ENCODE results near the gene EID2. TPM values are rescaled to one million over a fixed set of nuclear protein-coding genes. Genes with fewer than 3 reads are reported as not detected.

EID2 gene
- total and polyA plus RNA-seq, 4 donors: 1.5 to 8.5 (median 4.5) TPM

DNA sequence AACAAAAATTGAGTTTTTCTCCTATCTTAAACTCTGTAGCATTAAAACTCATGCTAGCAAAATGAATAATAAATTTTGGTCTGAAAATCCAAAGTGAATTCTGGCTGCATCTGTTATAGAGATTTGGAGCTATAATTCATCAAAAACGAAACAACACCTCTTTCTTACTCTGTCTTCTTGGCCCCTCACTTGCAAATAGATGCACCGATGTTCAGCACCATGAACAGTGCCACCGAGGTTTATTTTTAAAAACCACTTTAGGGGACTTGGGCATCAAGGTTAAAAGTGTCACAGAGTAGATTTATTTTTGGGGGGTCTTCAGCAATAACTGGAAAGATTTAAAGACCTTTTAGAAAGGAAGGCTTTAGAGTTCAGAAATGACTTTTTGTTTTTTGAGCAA is 26.1 kb upstream of the EID2 start:
- H3K27ac ChIP-seq (ENCODE audit: low read depth in 1 of 2, low read length in 2 of 2): no peak overlapping the region
- no peaks in the 10 kb centered on the region for H3K4me1 ChIP-seq (ENCODE audit: control insufficient read depth in 4 of 4, insufficient read depth in 4 of 4, low read length in 3 of 4)
- no peak for DNase-seq (ENCODE audit: low spot score)
- H3K9me3 ChIP-seq (ENCODE audit: control insufficient read depth in 4 of 4, low read length in 3 of 4): no peaks in the 10 kb centered on the region
- no peak for TF ChIP-seq FOXA1 (IDR thresholded peaks at IDR 0.05)
- H3K36me3 ChIP-seq (ENCODE audit: control insufficient read depth in 4 of 4, insufficient read depth in 3 of 4, low read depth in 1 of 4, low read length in 3 of 4): no peaks in the 10 kb centered on the region
- WGBS: 39% methylated on average over 3 of the region's 3 CpGs
- peaks cover 0 to 9% (median 0%) of the 10 kb centered on the region in 4 donors for H3K27me3 ChIP-seq (ENCODE audit: control insufficient read depth in 4 of 4, insufficient read depth in 4 of 4, low read length in 3 of 4)
- no peak overlapping the region for H3K9ac ChIP-seq (ENCODE audit: low read depth in 1 of 2, low read length in 2 of 2)
- H3K4me3 ChIP-seq (ENCODE audit: low read depth in 1 of 3, low read length in 3 of 3): no peak overlapping the region

DNA sequence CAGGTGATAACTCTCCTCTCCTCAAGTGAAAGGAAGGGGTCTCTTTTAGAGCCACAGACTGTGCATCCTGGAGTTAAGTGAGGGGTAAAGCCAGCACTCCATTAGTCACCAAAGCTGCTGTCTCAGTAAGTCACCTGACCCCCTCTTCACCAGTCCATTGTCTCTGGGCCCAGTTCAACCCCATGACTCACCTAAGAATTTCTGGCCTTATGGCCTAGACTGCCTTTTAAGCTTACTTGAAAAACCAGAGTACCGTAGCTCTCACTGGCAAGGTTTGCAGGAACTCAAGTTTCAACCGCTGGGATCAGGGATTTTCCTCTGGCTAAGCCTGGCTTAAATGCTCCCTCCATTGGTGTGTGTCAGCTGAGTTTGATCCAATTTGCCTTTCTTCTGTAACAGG is 23.4 kb upstream of the EID2 start:
- Histone ChIP-seq H3K4me1 (ENCODE audit: control insufficient read depth in 4 of 4, insufficient read depth in 4 of 4, low read length in 3 of 4) (peaks cover 0 to 2% (median 0%) of the 10 kb centered on the region in 4 donors), H3K27me3 (ENCODE audit: control insufficient read depth in 4 of 4, insufficient read depth in 4 of 4, low read length in 3 of 4) (peaks cover 0 to 4% (median 0%) of the 10 kb centered on the region in 4 donors), H3K36me3 (ENCODE audit: control insufficient read depth in 4 of 4, insufficient read depth in 3 of 4, low read depth in 1 of 4, low read length in 3 of 4) (no peaks in the 10 kb centered on the region), H3K27ac (ENCODE audit: low read depth in 1 of 2, low read length in 2 of 2) (no peak overlapping the region), H3K9ac (ENCODE audit: low read depth in 1 of 2, low read length in 2 of 2) (no peak overlapping the region), H3K9me3 (ENCODE audit: control insufficient read depth in 4 of 4, low read length in 3 of 4) (no peaks in the 10 kb centered on the region), H3K4me3 (ENCODE audit: low read depth in 1 of 3, low read length in 3 of 3) (no peak overlapping the region)
- TF ChIP-seq, protein P1, sequence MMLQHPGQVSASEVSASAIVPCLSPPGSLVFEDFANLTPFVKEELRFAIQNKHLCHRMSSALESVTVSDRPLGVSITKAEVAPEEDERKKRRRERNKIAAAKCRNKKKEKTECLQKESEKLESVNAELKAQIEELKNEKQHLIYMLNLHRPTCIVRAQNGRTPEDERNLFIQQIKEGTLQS (IDR thresholded peaks at IDR 0.05): no peak
- no peak for TF ChIP-seq SP1 (IDR thresholded peaks at IDR 0.05)
- TF ChIP-seq TAF1 (conservative IDR thresholded peaks at IDR 0.05): no peak
- TF ChIP-seq GABPA (IDR thresholded peaks at IDR 0.05 in 1 of 2, conservative IDR thresholded peaks at IDR 0.05 in 1 of 2): no peak
- TF ChIP-seq YY1 (IDR thresholded peaks at IDR 0.05): no peak
- TF ChIP-seq HNF4G (IDR thresholded peaks at IDR 0.05): no peak
- no peak for TF ChIP-seq RXRA (IDR thresholded peaks at IDR 0.05)
- TF ChIP-seq, protein P2, sequence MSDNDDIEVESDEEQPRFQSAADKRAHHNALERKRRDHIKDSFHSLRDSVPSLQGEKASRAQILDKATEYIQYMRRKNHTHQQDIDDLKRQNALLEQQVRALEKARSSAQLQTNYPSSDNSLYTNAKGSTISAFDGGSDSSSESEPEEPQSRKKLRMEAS (IDR thresholded peaks at IDR 0.05): no peak
- WGBS: 87% methylated on average over 2 of the region's 2 CpGs
- no peak for DNase-seq (ENCODE audit: low spot score)

DNA sequence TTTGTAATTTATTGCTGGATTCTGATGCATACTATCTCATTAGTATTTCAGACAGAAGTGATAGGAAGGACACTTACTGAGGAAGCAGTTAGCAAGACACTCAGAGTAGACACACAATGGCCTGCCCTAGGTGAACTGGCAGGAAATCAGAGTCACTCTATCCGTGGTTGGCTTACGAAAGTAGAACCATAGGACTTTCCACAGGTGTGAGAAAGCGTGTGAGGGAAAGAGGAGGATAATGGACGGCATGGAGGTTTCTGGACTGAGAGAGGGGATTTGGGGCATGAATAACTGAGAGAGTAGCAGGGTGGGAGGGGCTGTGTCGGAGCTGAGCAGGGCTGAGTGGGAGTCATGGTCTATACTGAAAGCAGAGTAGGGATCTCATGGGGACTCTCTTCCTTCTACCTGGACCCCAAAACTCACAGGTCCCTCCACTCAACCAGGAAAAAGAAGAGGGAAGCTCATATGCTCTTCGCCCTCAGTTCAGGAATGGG is 18.7 kb upstream of the EID2 start:
- 72% methylated on average over 6 of the region's 6 CpGs for WGBS
- Histone ChIP-seq H3K9me3 (ENCODE audit: control insufficient read depth in 4 of 4, low read length in 3 of 4) (no peaks in the 10 kb centered on the region), H3K27ac (ENCODE audit: low read depth in 1 of 2, low read length in 2 of 2) (peak overlapping the region; percentile 58 to 88), H3K9ac (ENCODE audit: low read depth in 1 of 2, low read length in 2 of 2) (no peak overlapping the region), H3K4me3 (ENCODE audit: low read depth in 1 of 3, low read length in 3 of 3) (no peak overlapping the region), H3K4me1 (ENCODE audit: control insufficient read depth in 4 of 4, insufficient read depth in 4 of 4, low read length in 3 of 4) (peaks cover 0 to 10% (median 4%) of the 10 kb centered on the region in 4 donors), H3K27me3 (ENCODE audit: control insufficient read depth in 4 of 4, insufficient read depth in 4 of 4, low read length in 3 of 4) (no peaks in the 10 kb centered on the region), H3K36me3 (ENCODE audit: control insufficient read depth in 4 of 4, insufficient read depth in 3 of 4, low read depth in 1 of 4, low read length in 3 of 4) (no peaks in the 10 kb centered on the region)
- DNase-seq (ENCODE audit: low spot score): no peak
- TF ChIP-seq HNF4A (conservative IDR thresholded peaks at IDR 0.05) (no peak), RAD21 (IDR thresholded peaks at IDR 0.05) (no peak), FOXA2 (IDR thresholded peaks at IDR 0.05) (no peak), HNF4G (IDR thresholded peaks at IDR 0.05) (no peak), JUND (IDR thresholded peaks at IDR 0.05) (no peak)
- TF ChIP-seq, protein P3, sequence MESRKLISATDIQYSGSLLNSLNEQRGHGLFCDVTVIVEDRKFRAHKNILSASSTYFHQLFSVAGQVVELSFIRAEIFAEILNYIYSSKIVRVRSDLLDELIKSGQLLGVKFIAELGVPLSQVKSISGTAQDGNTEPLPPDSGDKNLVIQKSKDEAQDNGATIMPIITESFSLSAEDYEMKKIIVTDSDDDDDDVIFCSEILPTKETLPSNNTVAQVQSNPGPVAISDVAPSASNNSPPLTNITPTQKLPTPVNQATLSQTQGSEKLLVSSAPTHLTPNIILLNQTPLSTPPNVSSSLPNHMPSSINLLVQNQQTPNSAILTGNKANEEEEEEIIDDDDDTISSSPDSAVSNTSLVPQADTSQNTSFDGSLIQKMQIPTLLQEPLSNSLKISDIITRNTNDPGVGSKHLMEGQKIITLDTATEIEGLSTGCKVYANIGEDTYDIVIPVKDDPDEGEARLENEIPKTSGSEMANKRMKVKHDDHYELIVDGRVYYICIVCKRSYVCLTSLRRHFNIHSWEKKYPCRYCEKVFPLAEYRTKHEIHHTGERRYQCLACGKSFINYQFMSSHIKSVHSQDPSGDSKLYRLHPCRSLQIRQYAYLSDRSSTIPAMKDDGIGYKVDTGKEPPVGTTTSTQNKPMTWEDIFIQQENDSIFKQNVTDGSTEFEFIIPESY (IDR thresholded peaks at IDR 0.05): no peak
